ENCODE data around the gene ZBTB21.

The ZBTB21 gene

DNA sequence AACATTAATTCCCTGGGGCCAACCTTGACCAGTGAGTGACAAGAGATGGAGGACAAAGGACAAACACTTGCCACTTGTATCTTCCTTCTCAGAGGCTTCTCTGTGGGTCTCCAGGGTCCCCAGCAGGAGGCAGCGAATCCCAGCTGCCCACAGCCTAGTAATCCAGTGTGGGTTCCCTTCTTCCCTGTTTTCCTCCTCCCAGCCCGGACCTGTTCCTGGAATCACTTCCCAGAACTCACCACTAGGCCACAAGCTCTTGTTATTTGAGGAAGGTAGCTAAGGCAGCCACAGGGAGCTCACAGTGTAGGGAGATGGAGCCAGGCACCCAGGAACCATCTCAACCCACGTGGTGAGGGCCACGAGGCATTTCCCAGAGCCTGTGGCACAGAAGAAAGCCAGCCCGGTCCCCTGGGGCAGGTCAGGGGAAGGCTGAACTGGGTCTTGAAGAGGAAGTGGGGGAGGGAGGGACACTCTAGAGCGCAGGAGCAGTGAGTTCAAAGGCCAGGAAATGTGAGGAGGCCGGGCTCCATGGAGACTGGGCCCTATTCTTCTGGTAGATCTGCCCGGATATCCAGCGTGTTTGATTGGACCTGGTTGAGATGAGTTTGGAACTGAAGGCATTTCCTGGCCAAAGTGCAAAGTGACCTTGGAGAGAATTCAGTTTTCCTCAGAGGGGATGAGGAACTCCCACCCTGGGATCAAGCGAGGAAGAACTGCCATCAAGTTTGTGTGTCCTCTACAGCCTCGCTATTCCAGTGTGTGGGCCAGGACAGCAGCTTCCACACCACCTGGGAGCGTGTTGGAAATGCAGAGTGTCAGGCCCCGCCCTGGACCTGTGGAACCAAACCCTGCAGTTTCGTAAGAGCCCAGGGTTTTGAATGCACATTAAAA is 36.1 kb downstream of the ZBTB21 start:
- Histone ChIP-seq H3K4me2 (ENCODE audit: low read length) (no peak overlapping the region), H3K79me2 (ENCODE audit: low read length) (no peaks in the 10 kb centered on the region), H3K36me3 (replicated peaks; ENCODE audit: low read depth, low read length) (no peaks in the 10 kb centered on the region), H3K27ac (ENCODE audit: low read length) (no peak overlapping the region), H4K20me1 (ENCODE audit: insufficient read depth, low read length) (no peaks in the 10 kb centered on the region), H3K9me3 (ENCODE audit: insufficient read depth, low read length) (0 out of 2 replicates have a peak, but pooled peaks cover 1% of the 10 kb centered on the region), H3K4me3 (ENCODE audit: low read length) (no peak overlapping the region), H3K9ac (ENCODE audit: low read length) (no peak overlapping the region), H3K27me3 (ENCODE audit: low read depth, low read length) (no peaks in the 10 kb centered on the region), H3K4me1 (ENCODE audit: low read length) (no peaks in the 10 kb centered on the region), H2AFZ (ENCODE audit: low read depth, low read length) (0 out of 2 replicates have a peak overlapping the region, but pooled peaks have one; percentile 21)
- TF ChIP-seq, protein P1, sequence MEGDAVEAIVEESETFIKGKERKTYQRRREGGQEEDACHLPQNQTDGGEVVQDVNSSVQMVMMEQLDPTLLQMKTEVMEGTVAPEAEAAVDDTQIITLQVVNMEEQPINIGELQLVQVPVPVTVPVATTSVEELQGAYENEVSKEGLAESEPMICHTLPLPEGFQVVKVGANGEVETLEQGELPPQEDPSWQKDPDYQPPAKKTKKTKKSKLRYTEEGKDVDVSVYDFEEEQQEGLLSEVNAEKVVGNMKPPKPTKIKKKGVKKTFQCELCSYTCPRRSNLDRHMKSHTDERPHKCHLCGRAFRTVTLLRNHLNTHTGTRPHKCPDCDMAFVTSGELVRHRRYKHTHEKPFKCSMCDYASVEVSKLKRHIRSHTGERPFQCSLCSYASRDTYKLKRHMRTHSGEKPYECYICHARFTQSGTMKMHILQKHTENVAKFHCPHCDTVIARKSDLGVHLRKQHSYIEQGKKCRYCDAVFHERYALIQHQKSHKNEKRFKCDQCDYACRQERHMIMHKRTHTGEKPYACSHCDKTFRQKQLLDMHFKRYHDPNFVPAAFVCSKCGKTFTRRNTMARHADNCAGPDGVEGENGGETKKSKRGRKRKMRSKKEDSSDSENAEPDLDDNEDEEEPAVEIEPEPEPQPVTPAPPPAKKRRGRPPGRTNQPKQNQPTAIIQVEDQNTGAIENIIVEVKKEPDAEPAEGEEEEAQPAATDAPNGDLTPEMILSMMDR (IDR thresholded peaks at IDR 0.05; ENCODE audit: low read depth, low read length) = no peak; the same call in 1 of the 2 replicates
- TF ChIP-seq EZH2phosphoT487 (IDR thresholded peaks at IDR 0.05; ENCODE audit: low read depth) = no peak

DNA sequence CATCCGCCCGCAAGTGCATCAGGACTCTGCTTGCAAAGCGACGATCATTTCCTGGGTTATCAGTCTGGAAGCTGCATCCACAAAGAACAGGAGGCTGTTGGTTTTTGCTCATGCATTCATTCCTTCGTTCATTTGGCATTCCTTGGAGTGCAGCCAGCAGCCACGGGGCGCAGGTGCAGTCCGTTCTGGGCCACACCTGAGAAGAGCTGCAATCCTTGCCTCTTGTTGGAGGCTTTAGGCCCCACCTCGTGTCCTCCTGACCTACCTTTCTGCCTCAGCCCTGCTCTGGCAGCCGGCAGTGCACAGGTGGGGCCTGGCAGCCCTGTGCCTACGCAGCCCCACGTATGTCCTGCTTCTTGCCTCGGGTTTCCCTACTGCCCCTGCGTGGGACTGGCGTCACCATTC is 36.7 kb downstream of the ZBTB21 start:
- Histone ChIP-seq H3K4me3 (ENCODE audit: low read length) (no peak overlapping the region), H3K4me1 (ENCODE audit: low read length) (no peaks in the 10 kb centered on the region), H3K9me3 (ENCODE audit: insufficient read depth, low read length) (no peaks in the 10 kb centered on the region), H3K36me3 (replicated peaks; ENCODE audit: low read depth, low read length) (no peaks in the 10 kb centered on the region), H3K79me2 (ENCODE audit: low read length) (no peaks in the 10 kb centered on the region), H4K20me1 (ENCODE audit: insufficient read depth, low read length) (no peaks in the 10 kb centered on the region), H3K27ac (ENCODE audit: low read length) (no peak overlapping the region), H3K4me2 (ENCODE audit: low read length) (no peak overlapping the region), H2AFZ (ENCODE audit: low read depth, low read length) (no peak overlapping the region), H3K27me3 (ENCODE audit: low read depth, low read length) (no peaks in the 10 kb centered on the region), H3K9ac (ENCODE audit: low read length) (no peak overlapping the region)
- no peak for TF ChIP-seq EZH2phosphoT487 (IDR thresholded peaks at IDR 0.05; ENCODE audit: low read depth)

DNA sequence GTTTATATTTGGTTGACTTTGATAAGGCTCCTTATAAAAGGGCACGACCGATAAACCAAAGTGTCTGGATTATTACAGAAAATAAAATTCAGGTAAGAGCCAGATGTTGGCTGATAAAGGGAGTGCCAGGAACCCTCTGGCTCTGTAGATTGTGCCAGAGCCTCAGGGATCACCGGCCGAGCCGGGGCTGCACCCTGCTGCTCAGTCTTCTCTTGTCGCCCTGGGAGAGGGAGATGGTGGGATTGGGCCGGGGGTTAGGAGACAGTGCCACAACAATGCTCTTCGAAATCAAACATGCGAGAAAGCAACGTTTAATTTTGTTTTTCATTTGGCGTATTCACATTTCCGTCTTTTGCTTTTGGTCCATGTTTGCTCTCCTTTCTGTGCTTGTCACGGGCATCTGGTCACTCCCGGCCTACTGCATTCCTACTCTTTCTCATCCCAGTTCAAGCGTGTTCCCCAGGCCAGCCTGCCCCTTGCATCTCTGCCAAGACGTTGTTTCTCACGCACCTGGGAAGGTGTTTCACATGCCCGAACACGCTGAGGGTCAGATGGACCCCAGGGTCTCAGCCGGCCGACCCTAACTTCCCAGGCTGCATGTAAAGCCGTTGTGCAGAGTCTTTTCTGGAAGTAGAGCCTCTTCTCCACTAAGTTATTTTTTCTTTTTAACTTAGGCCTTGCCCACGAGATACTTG is 37.5 kb downstream of the ZBTB21 start:
- no peak overlapping the region for H2AFZ ChIP-seq (ENCODE audit: low read depth, low read length)
- no peaks in the 10 kb centered on the region for H3K4me1 ChIP-seq (ENCODE audit: low read length)
- H3K36me3 ChIP-seq (replicated peaks; ENCODE audit: low read depth, low read length) = no peaks in the 10 kb centered on the region
- H4K20me1 ChIP-seq (ENCODE audit: insufficient read depth, low read length) = no peaks in the 10 kb centered on the region
- H3K9ac ChIP-seq (ENCODE audit: low read length) = no peak overlapping the region
- no peak overlapping the region for H3K4me3 ChIP-seq (ENCODE audit: low read length)
- H3K27ac ChIP-seq (ENCODE audit: low read length) = no peak overlapping the region
- H3K79me2 ChIP-seq (ENCODE audit: low read length) = no peaks in the 10 kb centered on the region
- no peaks in the 10 kb centered on the region for H3K27me3 ChIP-seq (ENCODE audit: low read depth, low read length)
- no peaks in the 10 kb centered on the region for H3K9me3 ChIP-seq (ENCODE audit: insufficient read depth, low read length)
- TF ChIP-seq, protein P1 (IDR thresholded peaks at IDR 0.05; ENCODE audit: low read depth, low read length) = no peak
- TF ChIP-seq EZH2phosphoT487 (IDR thresholded peaks at IDR 0.05; ENCODE audit: low read depth) = no peak
- no peak overlapping the region for H3K4me2 ChIP-seq (ENCODE audit: low read length)

DNA sequence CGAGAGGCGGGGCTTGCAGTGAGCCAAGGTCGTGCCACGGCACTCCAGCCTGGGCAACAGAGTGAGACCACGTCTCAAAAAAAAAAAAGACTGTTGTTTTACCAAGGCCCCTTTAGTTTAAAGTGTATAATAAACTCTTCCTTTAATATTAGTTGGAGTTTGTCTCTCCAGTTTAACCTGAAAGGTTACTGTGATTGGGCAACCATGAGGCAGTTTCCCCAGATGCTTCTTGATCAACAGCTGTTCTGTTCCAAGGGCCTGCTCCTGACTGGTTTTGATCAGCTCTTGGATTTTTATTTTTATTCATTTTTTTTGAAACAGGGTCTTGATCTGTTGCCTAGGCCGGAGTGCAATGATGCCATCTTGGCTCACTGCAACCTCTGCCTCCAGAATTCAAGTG is 38.3 kb downstream of the ZBTB21 start:
- no peak overlapping the region for H2AFZ ChIP-seq (ENCODE audit: low read depth, low read length)
- no peak overlapping the region for H3K4me2 ChIP-seq (ENCODE audit: low read length)
- no peak overlapping the region for H3K27ac ChIP-seq (ENCODE audit: low read length)
- H3K4me1 ChIP-seq (ENCODE audit: low read length) = no peaks in the 10 kb centered on the region
- no peaks in the 10 kb centered on the region for H3K9me3 ChIP-seq (ENCODE audit: insufficient read depth, low read length)
- no peaks in the 10 kb centered on the region for H3K79me2 ChIP-seq (ENCODE audit: low read length)
- no peaks in the 10 kb centered on the region for H3K36me3 ChIP-seq (replicated peaks; ENCODE audit: low read depth, low read length)
- no peak overlapping the region for H3K4me3 ChIP-seq (ENCODE audit: low read length)
- H3K27me3 ChIP-seq (ENCODE audit: low read depth, low read length) = no peaks in the 10 kb centered on the region
- no peak for TF ChIP-seq EZH2phosphoT487 (IDR thresholded peaks at IDR 0.05; ENCODE audit: low read depth)
- TF ChIP-seq, protein P1 (IDR thresholded peaks at IDR 0.05; ENCODE audit: low read depth, low read length) = no peak
- H3K9ac ChIP-seq (ENCODE audit: low read length) = no peak overlapping the region
- H4K20me1 ChIP-seq (ENCODE audit: insufficient read depth, low read length) = no peaks in the 10 kb centered on the region

All from OCI-LY3 (cell line).